Measurements from ENCODE around the gene MYT1. TPM values are rescaled to one million over a fixed set of nuclear protein-coding genes. Genes with fewer than 3 reads are reported as not detected.

The MYT1 gene
- total RNA-seq, 3 donors from 2014 or later, result 0.12 to 0.76 (median 0.14) TPM

GRCh38 chr20:64158346-64159285 lies 5.6 kb upstream of the MYT1 start:
- ATAC-seq (no peak), DNase-seq (no peak)
- Histone ChIP-seq H3K4me3 (no peak overlapping the region), H3K9me3 (no peaks in the 10 kb centered on the region), H3K4me1 (ENCODE audit: low read depth) (no peaks in the 10 kb centered on the region), H3K36me3 (ENCODE audit: low read depth) (no peaks in the 10 kb centered on the region)
- TF ChIP-seq CTCF (IDR thresholded peaks at IDR 0.05), result no peak
- intact Hi-C loops (cut with DNase I, micrococcal nuclease), result no loop called here

- H3K36me3 ChIP-seq (ENCODE audit: low read depth), result no peaks in the 10 kb centered on the region
- no peak overlapping the region for H3K4me3 ChIP-seq
- intact Hi-C loops (cut with DNase I, micrococcal nuclease), result no loop called here
- no peaks in the 10 kb centered on the region for H3K9me3 ChIP-seq
- DNase-seq (no peak), ATAC-seq (no peak)
- no peak for TF ChIP-seq CTCF (IDR thresholded peaks at IDR 0.05)
- no peaks in the 10 kb centered on the region for H3K4me1 ChIP-seq (ENCODE audit: low read depth)
Measured at GRCh38 chr20:64159286-64159680, 5.0 kb upstream of the MYT1 start.

- H3K4me1 ChIP-seq (ENCODE audit: low read depth), result no peaks in the 10 kb centered on the region
- no peaks in the 10 kb centered on the region for H3K36me3 ChIP-seq (ENCODE audit: low read depth)
- TF ChIP-seq CTCF (IDR thresholded peaks at IDR 0.05), result no peak
- no peaks in the 10 kb centered on the region for H3K9me3 ChIP-seq
- no peak for DNase-seq
- intact Hi-C loops (cut with DNase I, micrococcal nuclease), result no loop called here
- no peak for ATAC-seq
- no peak overlapping the region for H3K4me3 ChIP-seq
Measured at GRCh38 chr20:64159711-64160110, 4.5 kb upstream of the MYT1 start.

GRCh38 chr20:64160118-64160517 lies 4.1 kb upstream of the MYT1 start:
- no peak for TF ChIP-seq CTCF (IDR thresholded peaks at IDR 0.05)
- no peaks in the 10 kb centered on the region for H3K36me3 ChIP-seq (ENCODE audit: low read depth)
- no peak overlapping the region for H3K4me3 ChIP-seq
- intact Hi-C loops (cut with DNase I, micrococcal nuclease), result no loop called here
- no peak for ATAC-seq
- H3K4me1 ChIP-seq (ENCODE audit: low read depth), result no peaks in the 10 kb centered on the region
- no peaks in the 10 kb centered on the region for H3K9me3 ChIP-seq
- no peak for DNase-seq

- intact Hi-C loops (cut with DNase I, micrococcal nuclease), result no loop called here
- H3K4me3 ChIP-seq, result no peak overlapping the region
- no peaks in the 10 kb centered on the region for H3K36me3 ChIP-seq (ENCODE audit: low read depth)
- ATAC-seq (no peak), DNase-seq (no peak)
- H3K4me1 ChIP-seq (ENCODE audit: low read depth), result no peaks in the 10 kb centered on the region
- no peak for TF ChIP-seq CTCF (IDR thresholded peaks at IDR 0.05)
- no peaks in the 10 kb centered on the region for H3K9me3 ChIP-seq
Measured at GRCh38 chr20:64160526-64161355, 3.5 kb upstream of the MYT1 start.
